Activated CD4-positive, alpha-beta T cell treated with anti-CD3 and anti-CD28 coated beads, Interleukin-2, amount 10 ng/mL, durations not matched to agents 7 days and 5 days (primary cell): ENCODE measurements around the gene LRRC28. TPM values are rescaled to one million over a fixed set of nuclear protein-coding genes. Genes with fewer than 3 reads are reported as not detected.

ENCODE experiments used
- total RNA-seq, 2 experiments: library from RNA; stranded (reverse); gene quantifications; one replicate each; pipeline ENCODE4 v1.2.3, GENCODE V29; 2021

LRRC28 gene
- total RNA-seq, 2 experiments from 2014 or later: 19.2 to 26.0 TPM

Other genes starting within 250 kb of the LRRC28 start
- not detected for gene PGPEP1L, start 243.7 kb upstream of the LRRC28 start, total RNA-seq
- under 1 TPM; 0.08 to 0.12 TPM for gene SYNM, start 146.4 kb upstream of the LRRC28 start, total RNA-seq
- gene TTC23, start 1.9 kb upstream of the LRRC28 start, total RNA-seq: 1 to 10 TPM; 1.6 to 3.1 TPM